ENCODE data around the gene PYGO2.

- TF ChIP-seq POLR2A (IDR thresholded peaks at IDR 0.05) (no peak), CTCF (IDR thresholded peaks at IDR 0.05) (no peak), EP300 (IDR thresholded peaks at IDR 0.05) (no peak)
Measured at GRCh38 chr1:154992721-154993571, 31.4 kb upstream of the PYGO2 start.

All from gastroesophageal sphincter (tissue), 3 donors.